Neuron (in vitro differentiated cells): Measurements from ENCODE around the gene FITM1.

Experiments used
- H2AFZ ChIP-seq: one replicate; pipeline ENCODE4 v1.6.1; 2013; ENCODE audit warnings: low read depth, mild to moderate bottlenecking, inconsistent platforms, low read length, moderate library complexity
- H3K27me3 ChIP-seq: one replicate; pipeline ENCODE4 v1.6.1; 2013; ENCODE audit warnings: low read length; ENCODE audit not compliant: insufficient read depth
- H3K36me3 ChIP-seq: one replicate; pipeline ENCODE4 v1.6.1; 2013; ENCODE audit warnings: low read length; ENCODE audit not compliant: insufficient read depth
- H3K4me1 ChIP-seq: one replicate; pipeline ENCODE4 v1.6.1; 2013; ENCODE audit warnings: low read length; ENCODE audit not compliant: insufficient read depth
- H3K4me3 ChIP-seq: 2 replicates; pipeline ENCODE4 v1.5.1; 2013; ENCODE audit warnings: mild to moderate bottlenecking, low read length, moderate library complexity
- H3K9me3 ChIP-seq: one replicate; pipeline ENCODE4 v1.6.1; 2013; ENCODE audit warnings: low read length

Gene FITM1

GRCh38 chr14:24116128-24116814 is 14.2 kb upstream of the FITM1 start:
- peak overlapping the region; percentile 84 for H3K4me3 ChIP-seq
- no peaks in the 10 kb centered on the region for H3K9me3 ChIP-seq
- no peaks in the 10 kb centered on the region for H3K27me3 ChIP-seq
- no peak overlapping the region for H2AFZ ChIP-seq
- H3K36me3 ChIP-seq, result peaks cover 35% of the 10 kb centered on the region
- H3K4me1 ChIP-seq, result peaks cover 9% of the 10 kb centered on the region

- Histone ChIP-seq H3K36me3 (peaks cover 42% of the 10 kb centered on the region), H3K27me3 (no peaks in the 10 kb centered on the region), H3K4me1 (peaks cover 9% of the 10 kb centered on the region)
Measured at GRCh38 chr14:24117179-24117578, 13.3 kb upstream of the FITM1 start.

GRCh38 chr14:24119691-24120090 is 10.8 kb upstream of the FITM1 start:
- H3K27me3 ChIP-seq, result no peaks in the 10 kb centered on the region
- no peak overlapping the region for H2AFZ ChIP-seq
- no peak overlapping the region for H3K4me3 ChIP-seq
- H3K4me1 ChIP-seq, result peaks cover 9% of the 10 kb centered on the region
- H3K36me3 ChIP-seq, result peaks cover 57% of the 10 kb centered on the region
- no peaks in the 10 kb centered on the region for H3K9me3 ChIP-seq

More at GRCh38 chr14:24117179-24117578, 13.3 kb upstream of the FITM1 start:
- no peak overlapping the region for H3K4me3 ChIP-seq
- no peak overlapping the region for H2AFZ ChIP-seq
- no peaks in the 10 kb centered on the region for H3K9me3 ChIP-seq

GRCh38 chr14:24121210-24121609 is 9.2 kb upstream of the FITM1 start:
- Histone ChIP-seq H3K9me3 (no peaks in the 10 kb centered on the region), H3K27me3 (no peaks in the 10 kb centered on the region), H3K4me1 (peaks cover under 1% of the 10 kb centered on the region), H3K36me3 (peaks cover 57% of the 10 kb centered on the region), H3K4me3 (no peak overlapping the region), H2AFZ (no peak overlapping the region)

- Histone ChIP-seq H3K4me1 (no peaks in the 10 kb centered on the region), H2AFZ (no peak overlapping the region), H3K27me3 (no peaks in the 10 kb centered on the region), H3K36me3 (peaks cover 57% of the 10 kb centered on the region), H3K4me3 (no peak overlapping the region), H3K9me3 (no peaks in the 10 kb centered on the region)
Measured at GRCh38 chr14:24122416-24122815, 8.0 kb upstream of the FITM1 start.

GRCh38 chr14:24122898-24123297 is 7.6 kb upstream of the FITM1 start:
- H3K4me3 ChIP-seq, result no peak overlapping the region
- no peaks in the 10 kb centered on the region for H3K4me1 ChIP-seq
- no peaks in the 10 kb centered on the region for H3K9me3 ChIP-seq
- peaks cover 52% of the 10 kb centered on the region for H3K36me3 ChIP-seq
- no peaks in the 10 kb centered on the region for H3K27me3 ChIP-seq
- H2AFZ ChIP-seq, result no peak overlapping the region

GRCh38 chr14:24123424-24124417 is 6.7 kb upstream of the FITM1 start:
- Histone ChIP-seq H3K27me3 (no peaks in the 10 kb centered on the region), H3K4me3 (no peak overlapping the region), H2AFZ (no peak overlapping the region)

GRCh38 chr14:24126939-24127338 is 3.5 kb upstream of the FITM1 start:
- H3K4me1 ChIP-seq, result no peaks in the 10 kb centered on the region
- H3K9me3 ChIP-seq, result no peaks in the 10 kb centered on the region
- H3K36me3 ChIP-seq, result peaks cover 16% of the 10 kb centered on the region
- no peak overlapping the region for H3K4me3 ChIP-seq
- no peak overlapping the region for H2AFZ ChIP-seq
- no peaks in the 10 kb centered on the region for H3K27me3 ChIP-seq

More at GRCh38 chr14:24123424-24124417, 6.7 kb upstream of the FITM1 start:
- H3K36me3 ChIP-seq, result peaks cover 44% of the 10 kb centered on the region
- no peaks in the 10 kb centered on the region for H3K9me3 ChIP-seq
- no peaks in the 10 kb centered on the region for H3K4me1 ChIP-seq

GRCh38 chr14:24127673-24128072 is 2.8 kb upstream of the FITM1 start:
- Histone ChIP-seq H3K4me1 (no peaks in the 10 kb centered on the region), H3K27me3 (no peaks in the 10 kb centered on the region), H3K9me3 (no peaks in the 10 kb centered on the region), H3K36me3 (peaks cover 13% of the 10 kb centered on the region), H2AFZ (no peak overlapping the region), H3K4me3 (no peak overlapping the region)

- Histone ChIP-seq H2AFZ (no peak overlapping the region), H3K36me3 (no peaks in the 10 kb centered on the region), H3K4me3 (no peak overlapping the region), H3K9me3 (no peaks in the 10 kb centered on the region), H3K4me1 (no peaks in the 10 kb centered on the region), H3K27me3 (no peaks in the 10 kb centered on the region)
Measured at GRCh38 chr14:24129410-24129998, 955 bp upstream of the FITM1 start.

- Histone ChIP-seq H2AFZ (no peak overlapping the region), H3K4me1 (no peaks in the 10 kb centered on the region), H3K36me3 (no peaks in the 10 kb centered on the region), H3K9me3 (no peaks in the 10 kb centered on the region), H3K4me3 (no peak overlapping the region), H3K27me3 (no peaks in the 10 kb centered on the region)
Measured at GRCh38 chr14:24130717-24131548, 474 bp downstream of the FITM1 start.

GRCh38 chr14:24131549-24131966 is 1.1 kb downstream of the FITM1 start:
- Histone ChIP-seq H2AFZ (no peak overlapping the region), H3K9me3 (no peaks in the 10 kb centered on the region), H3K4me1 (peaks cover 2% of the 10 kb centered on the region), H3K36me3 (no peaks in the 10 kb centered on the region), H3K4me3 (no peak overlapping the region), H3K27me3 (no peaks in the 10 kb centered on the region)
